Tibial artery (tissue), 4 donors: ENCODE measurements around the gene SNTN.

Experiments
- DNase-seq, 2 donors: peaks; one replicate each; pipeline ENCODE4 v3.0.0-alpha.2; 2019
- H3K27ac ChIP-seq, 2 donors: fragments of 200-600 bp; sonication (generic) in 1 of 2; 1 replicate in 1 of 2; 2 replicates in 1 of 2; pipeline ENCODE4 v1.5.1; 2018 to 2019; ENCODE audit warnings: mild to moderate bottlenecking in 1 of 2
- H3K27me3 ChIP-seq, 2 donors: fragments of 200-600 bp; sonication (generic) in 1 of 2; one replicate each; pipeline versions ENCODE4 v1.5.1 to v1.6.0; 2016 to 2019
- H3K36me3 ChIP-seq, 3 donors: fragments of 200-600 bp; sonication (generic) in 2 of 3; one replicate each; pipeline ENCODE4 v1.5.1; 2016 to 2019; ENCODE audit warnings: mild to moderate bottlenecking in 2 of 3
- H3K4me1 ChIP-seq, 4 donors: fragments of 200-600 bp; sonication (generic) in 2 of 4; 1 replicate in 3 of 4; 2 replicates in 1 of 4; pipeline ENCODE4 v1.5.1; 2016 to 2019
- H3K4me3 ChIP-seq, 2 donors: fragments of 200-600 bp; sonication (generic) in 1 of 2; 1 replicate in 1 of 2; 2 replicates in 1 of 2; pipeline ENCODE4 v1.5.1; 2018 to 2019; ENCODE audit warnings: mild to moderate bottlenecking in 2 of 2
- H3K9me3 ChIP-seq, 3 donors: fragments of 200-600 bp; sonication (generic) in 1 of 3; one replicate each; pipeline ENCODE4 v1.5.1; 2016 to 2019
- CTCF ChIP-seq, 2 experiments: fragments of 200-600 bp in 1 of 2; fragments of 450-650 bp in 1 of 2; IDR thresholded peaks; one replicate each; pipeline ENCODE4 v1.5.1; 2017 to 2019; ENCODE audit warnings: antibody characterized with exemption in 2 of 2, mild to moderate bottlenecking in 1 of 2, moderate library complexity in 1 of 2
- intact Hi-C: fragments of 100-400 bp; cut with DNase I; formaldehyde crosslinking; loops from one replicate; pipeline ENCODE4 v1.15.0; 2023; ENCODE audit warnings: low total_unique reads

The SNTN gene

GRCh38 chr3:63693351-63693750 lies 40.9 kb downstream of the SNTN start:
- Histone ChIP-seq H3K36me3 (no peaks in the 10 kb centered on the region), H3K27ac (no peak overlapping the region), H3K4me3 (no peak overlapping the region), H3K9me3 (no peaks in the 10 kb centered on the region), H3K27me3 (no peaks in the 10 kb centered on the region), H3K4me1 (no peaks in the 10 kb centered on the region)
- DNase-seq = no peak
- no peak for TF ChIP-seq CTCF (IDR thresholded peaks at IDR 0.05)
- intact Hi-C loops = no loop called here

GRCh38 chr3:63705092-63705645 lies 52.7 kb downstream of the SNTN start:
- intact Hi-C loops = no loop called here
- H3K4me3 ChIP-seq = no peak overlapping the region
- H3K36me3 ChIP-seq = no peaks in the 10 kb centered on the region
- no peak overlapping the region for H3K27ac ChIP-seq
- H3K9me3 ChIP-seq = no peaks in the 10 kb centered on the region
- H3K4me1 ChIP-seq = peaks cover 0 to 18% (median 6%) of the 10 kb centered on the region in 4 donors
- no peak for DNase-seq
- H3K27me3 ChIP-seq = no peaks in the 10 kb centered on the region
- no peak for TF ChIP-seq CTCF (IDR thresholded peaks at IDR 0.05)

GRCh38 chr3:63706321-63707085 lies 54.0 kb downstream of the SNTN start:
- no peaks in the 10 kb centered on the region for H3K27me3 ChIP-seq
- DNase-seq = no peak

GRCh38 chr3:63707731-63708130 lies 55.3 kb downstream of the SNTN start:
- DNase-seq = no peak
- Histone ChIP-seq H3K36me3 (no peaks in the 10 kb centered on the region), H3K4me3 (no peak overlapping the region), H3K27me3 (no peaks in the 10 kb centered on the region), H3K27ac (no peak overlapping the region), H3K4me1 (peaks cover 0 to 18% (median 6%) of the 10 kb centered on the region in 4 donors), H3K9me3 (no peaks in the 10 kb centered on the region)
- intact Hi-C loops = no loop called here
- no peak for TF ChIP-seq CTCF (IDR thresholded peaks at IDR 0.05)

More at GRCh38 chr3:63706321-63707085, 54.0 kb downstream of the SNTN start:
- no peak overlapping the region for H3K27ac ChIP-seq
- H3K9me3 ChIP-seq = no peaks in the 10 kb centered on the region
- no peaks in the 10 kb centered on the region for H3K36me3 ChIP-seq
- intact Hi-C loops = no loop called here
- no peak overlapping the region for H3K4me3 ChIP-seq
- peaks cover 0 to 18% (median 6%) of the 10 kb centered on the region in 4 donors for H3K4me1 ChIP-seq
- no peak for TF ChIP-seq CTCF (IDR thresholded peaks at IDR 0.05)

- TF ChIP-seq CTCF (IDR thresholded peaks at IDR 0.05) = no peak
- H3K4me3 ChIP-seq = no peak overlapping the region
- H3K4me1 ChIP-seq = peaks cover 0 to 18% (median 6%) of the 10 kb centered on the region in 4 donors
- no peaks in the 10 kb centered on the region for H3K36me3 ChIP-seq
- H3K9me3 ChIP-seq = no peaks in the 10 kb centered on the region
- intact Hi-C loops = no loop called here
- no peaks in the 10 kb centered on the region for H3K27me3 ChIP-seq
- DNase-seq = no peak
- H3K27ac ChIP-seq = no peak overlapping the region
Observed at GRCh38 chr3:63709576-63709975, 57.1 kb downstream of the SNTN start.
